Dendritic cell treated with granulocyte-macrophage colony-stimulating factor and Interleukin-4, amounts not matched to agents 40 ng/mL and 50 ng/mL, for 4 days (primary cell): ENCODE measurements around the gene MN1.

ENCODE experiments used
- H3K27ac Mint-ChIP-seq: one replicate; pipeline ENCODE4 v1.8.0; 2022; ENCODE audit warnings: mild to moderate bottlenecking, mixed read lengths
- H3K27me3 Mint-ChIP-seq: one replicate; pipeline ENCODE4 v1.8.0; 2022; ENCODE audit warnings: mild to moderate bottlenecking, mixed read lengths
- H3K36me3 Mint-ChIP-seq: one replicate; pipeline ENCODE4 v1.8.0; 2022; ENCODE audit warnings: low read depth, mixed read lengths
- H3K4me1 Mint-ChIP-seq: one replicate; pipeline ENCODE4 v1.8.0; 2022; ENCODE audit warnings: low read depth, mixed read lengths
- H3K4me3 Mint-ChIP-seq: one replicate; pipeline ENCODE4 v1.8.0; 2022; ENCODE audit warnings: mild to moderate bottlenecking, moderate library complexity, mixed read lengths
- H3K9me3 Mint-ChIP-seq: one replicate; pipeline ENCODE4 v1.8.0; 2022; ENCODE audit warnings: mixed read lengths
- intact Hi-C: fragments of 100-400 bp; cut with micrococcal nuclease; formaldehyde crosslinking; loops from one replicate; pipeline ENCODE4 v1.15.0; 2022

Gene MN1

GRCh38 chr22:27760474-27760873 is 41.1 kb downstream of the MN1 start:
- intact Hi-C loops = no loop called here
- H3K27me3 Mint-ChIP-seq = no peaks in the 10 kb centered on the region

GRCh38 chr22:27757928-27758525 is 43.5 kb downstream of the MN1 start:
- H3K27me3 Mint-ChIP-seq = no peaks in the 10 kb centered on the region
- no peak overlapping the region for H3K4me3 Mint-ChIP-seq
- intact Hi-C loops = no loop called here
- H3K27ac Mint-ChIP-seq = no peak overlapping the region
- peaks cover 15% of the 10 kb centered on the region for H3K4me1 Mint-ChIP-seq
- no peaks in the 10 kb centered on the region for H3K9me3 Mint-ChIP-seq
- no peaks in the 10 kb centered on the region for H3K36me3 Mint-ChIP-seq

More at GRCh38 chr22:27760474-27760873, 41.1 kb downstream of the MN1 start:
- Mint-ChIP-seq H3K27ac (no peak overlapping the region), H3K9me3 (no peaks in the 10 kb centered on the region), H3K36me3 (no peaks in the 10 kb centered on the region), H3K4me1 (peaks cover 15% of the 10 kb centered on the region), H3K4me3 (no peak overlapping the region)

- Mint-ChIP-seq H3K27ac (no peak overlapping the region), H3K36me3 (no peaks in the 10 kb centered on the region), H3K9me3 (no peaks in the 10 kb centered on the region), H3K4me3 (no peak overlapping the region), H3K4me1 (peaks cover 8% of the 10 kb centered on the region), H3K27me3 (no peaks in the 10 kb centered on the region)
- intact Hi-C loops = no loop called here
Observed at GRCh38 chr22:27756212-27756660, 45.3 kb downstream of the MN1 start.

- Mint-ChIP-seq H3K27me3 (no peaks in the 10 kb centered on the region), H3K4me1 (peaks cover 7% of the 10 kb centered on the region), H3K9me3 (no peaks in the 10 kb centered on the region), H3K4me3 (no peak overlapping the region), H3K36me3 (no peaks in the 10 kb centered on the region), H3K27ac (no peak overlapping the region)
- intact Hi-C loops = no loop called here
Observed at GRCh38 chr22:27755521-27756211, 45.9 kb downstream of the MN1 start.

GRCh38 chr22:27754888-27755480 is 46.6 kb downstream of the MN1 start:
- Mint-ChIP-seq H3K4me3 (no peak overlapping the region), H3K36me3 (no peaks in the 10 kb centered on the region), H3K27ac (no peak overlapping the region), H3K27me3 (no peaks in the 10 kb centered on the region), H3K9me3 (no peaks in the 10 kb centered on the region), H3K4me1 (peaks cover 5% of the 10 kb centered on the region)
- intact Hi-C loops = no loop called here

GRCh38 chr22:27754247-27754887 is 47.2 kb downstream of the MN1 start:
- no peaks in the 10 kb centered on the region for H3K36me3 Mint-ChIP-seq
- intact Hi-C loops = no loop called here
- H3K27me3 Mint-ChIP-seq = peaks cover 1% of the 10 kb centered on the region
- no peaks in the 10 kb centered on the region for H3K9me3 Mint-ChIP-seq
- no peak overlapping the region for H3K4me3 Mint-ChIP-seq
- peaks cover 7% of the 10 kb centered on the region for H3K4me1 Mint-ChIP-seq
- H3K27ac Mint-ChIP-seq = no peak overlapping the region

GRCh38 chr22:27752771-27753170 is 48.8 kb downstream of the MN1 start:
- H3K27me3 Mint-ChIP-seq = peaks cover 2% of the 10 kb centered on the region

GRCh38 chr22:27752141-27752540 is 49.4 kb downstream of the MN1 start:
- H3K4me1 Mint-ChIP-seq = peaks cover 27% of the 10 kb centered on the region
- no peak overlapping the region for H3K4me3 Mint-ChIP-seq
- H3K27me3 Mint-ChIP-seq = peaks cover 2% of the 10 kb centered on the region
- no peaks in the 10 kb centered on the region for H3K36me3 Mint-ChIP-seq
- intact Hi-C loops = no loop called here
- no peak overlapping the region for H3K27ac Mint-ChIP-seq
- H3K9me3 Mint-ChIP-seq = no peaks in the 10 kb centered on the region

More at GRCh38 chr22:27752771-27753170, 48.8 kb downstream of the MN1 start:
- H3K4me3 Mint-ChIP-seq = no peak overlapping the region
- H3K4me1 Mint-ChIP-seq = peaks cover 23% of the 10 kb centered on the region
- no peaks in the 10 kb centered on the region for H3K9me3 Mint-ChIP-seq
- H3K27ac Mint-ChIP-seq = no peak overlapping the region
- H3K36me3 Mint-ChIP-seq = no peaks in the 10 kb centered on the region
- intact Hi-C loops = no loop called here

- H3K9me3 Mint-ChIP-seq = no peaks in the 10 kb centered on the region
- no peaks in the 10 kb centered on the region for H3K36me3 Mint-ChIP-seq
- intact Hi-C loops = no loop called here
- H3K27me3 Mint-ChIP-seq = peaks cover 2% of the 10 kb centered on the region
- H3K4me3 Mint-ChIP-seq = no peak overlapping the region
- no peak overlapping the region for H3K27ac Mint-ChIP-seq
- peaks cover 27% of the 10 kb centered on the region for H3K4me1 Mint-ChIP-seq
Observed at GRCh38 chr22:27751277-27752070, 50.1 kb downstream of the MN1 start.

GRCh38 chr22:27750584-27751265 is 50.8 kb downstream of the MN1 start:
- H3K27me3 Mint-ChIP-seq = peaks cover 2% of the 10 kb centered on the region
- peaks cover 27% of the 10 kb centered on the region for H3K4me1 Mint-ChIP-seq
- no peaks in the 10 kb centered on the region for H3K9me3 Mint-ChIP-seq
- H3K36me3 Mint-ChIP-seq = no peaks in the 10 kb centered on the region
- no peak overlapping the region for H3K4me3 Mint-ChIP-seq
- intact Hi-C loops = no loop called here
- H3K27ac Mint-ChIP-seq = no peak overlapping the region

- Mint-ChIP-seq H3K36me3 (no peaks in the 10 kb centered on the region), H3K4me3 (no peak overlapping the region), H3K27ac (no peak overlapping the region), H3K4me1 (peaks cover 27% of the 10 kb centered on the region), H3K9me3 (no peaks in the 10 kb centered on the region), H3K27me3 (peaks cover 2% of the 10 kb centered on the region)
- intact Hi-C loops = no loop called here
Observed at GRCh38 chr22:27749597-27750225, 51.8 kb downstream of the MN1 start.

GRCh38 chr22:27748751-27749191 is 52.8 kb downstream of the MN1 start:
- intact Hi-C loops = no loop called here
- Mint-ChIP-seq H3K27ac (no peak overlapping the region), H3K4me3 (no peak overlapping the region), H3K9me3 (no peaks in the 10 kb centered on the region), H3K4me1 (peaks cover 27% of the 10 kb centered on the region), H3K36me3 (no peaks in the 10 kb centered on the region), H3K27me3 (peaks cover 2% of the 10 kb centered on the region)

- H3K4me3 Mint-ChIP-seq = no peak overlapping the region
- H3K27ac Mint-ChIP-seq = no peak overlapping the region
- no peaks in the 10 kb centered on the region for H3K36me3 Mint-ChIP-seq
- intact Hi-C loops = no loop called here
- peaks cover 2% of the 10 kb centered on the region for H3K27me3 Mint-ChIP-seq
- peaks cover 27% of the 10 kb centered on the region for H3K4me1 Mint-ChIP-seq
- no peaks in the 10 kb centered on the region for H3K9me3 Mint-ChIP-seq
Observed at GRCh38 chr22:27748349-27748748, 53.2 kb downstream of the MN1 start.
